ENCODE results near the gene MTHFR.

MTHFR gene

GRCh38 chr1:11851180-11851579 is 45.4 kb upstream of the MTHFR start (continued):
- TF ChIP-seq REST (tag by site-specific recombination; IDR thresholded peaks at IDR 0.05) (no peak), ZBTB44 (tag by site-specific recombination; IDR thresholded peaks at IDR 0.05) (no peak), SCRT1 (tag by site-specific recombination; IDR thresholded peaks at IDR 0.05; ENCODE audit: borderline replicate concordance) (no peak), ZSCAN16 (tag by site-specific recombination; IDR thresholded peaks at IDR 0.05) (no peak), ZNF518A (tag by site-specific recombination; conservative IDR thresholded peaks at IDR 0.05; ENCODE audit: low read depth) (no peak), ZNF670 (tag by site-specific recombination; IDR thresholded peaks at IDR 0.05; ENCODE audit: low read depth) (no peak), SALL2 (tag by site-specific recombination; IDR thresholded peaks at IDR 0.05; ENCODE audit: borderline replicate concordance) (no peak)
- TF ChIP-seq, protein P1, sequence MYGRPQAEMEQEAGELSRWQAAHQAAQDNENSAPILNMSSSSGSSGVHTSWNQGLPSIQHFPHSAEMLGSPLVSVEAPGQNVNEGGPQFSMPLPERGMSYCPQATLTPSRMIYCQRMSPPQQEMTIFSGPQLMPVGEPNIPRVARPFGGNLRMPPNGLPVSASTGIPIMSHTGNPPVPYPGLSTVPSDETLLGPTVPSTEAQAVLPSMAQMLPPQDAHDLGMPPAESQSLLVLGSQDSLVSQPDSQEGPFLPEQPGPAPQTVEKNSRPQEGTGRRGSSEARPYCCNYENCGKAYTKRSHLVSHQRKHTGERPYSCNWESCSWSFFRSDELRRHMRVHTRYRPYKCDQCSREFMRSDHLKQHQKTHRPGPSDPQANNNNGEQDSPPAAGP (tag by site-specific recombination; IDR thresholded peaks at IDR 0.05), result no peak

DNA sequence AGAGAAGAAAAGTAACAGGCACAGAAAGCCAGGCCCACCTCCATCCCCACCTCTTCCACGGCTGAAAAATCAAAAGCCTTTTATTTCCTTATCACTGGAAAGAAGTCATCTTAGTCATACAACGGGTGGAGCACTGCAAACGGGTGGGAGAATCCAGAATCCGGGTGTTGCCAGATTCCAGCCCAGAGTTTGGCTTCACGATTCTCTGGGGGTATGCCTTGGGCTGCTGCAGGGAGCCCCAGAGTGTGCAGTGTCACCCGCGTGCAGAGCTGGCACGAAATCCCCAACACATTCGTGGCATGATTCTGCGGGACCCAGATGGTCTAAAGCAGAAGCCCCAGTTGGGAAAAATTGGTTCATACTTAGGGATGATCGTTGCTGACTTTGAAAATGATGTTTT is 44.4 kb upstream of the MTHFR start:
- H3K9me3 ChIP-seq (ENCODE audit: control insufficient read depth, insufficient read depth, low read depth, low read length), result no peaks in the 10 kb centered on the region
- TF ChIP-seq, protein P2, sequence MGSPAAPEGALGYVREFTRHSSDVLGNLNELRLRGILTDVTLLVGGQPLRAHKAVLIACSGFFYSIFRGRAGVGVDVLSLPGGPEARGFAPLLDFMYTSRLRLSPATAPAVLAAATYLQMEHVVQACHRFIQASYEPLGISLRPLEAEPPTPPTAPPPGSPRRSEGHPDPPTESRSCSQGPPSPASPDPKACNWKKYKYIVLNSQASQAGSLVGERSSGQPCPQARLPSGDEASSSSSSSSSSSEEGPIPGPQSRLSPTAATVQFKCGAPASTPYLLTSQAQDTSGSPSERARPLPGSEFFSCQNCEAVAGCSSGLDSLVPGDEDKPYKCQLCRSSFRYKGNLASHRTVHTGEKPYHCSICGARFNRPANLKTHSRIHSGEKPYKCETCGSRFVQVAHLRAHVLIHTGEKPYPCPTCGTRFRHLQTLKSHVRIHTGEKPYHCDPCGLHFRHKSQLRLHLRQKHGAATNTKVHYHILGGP (tag by site-specific recombination; IDR thresholded peaks at IDR 0.05), result no peak
- TF ChIP-seq EGR2 (tag by site-specific recombination; IDR thresholded peaks at IDR 0.05; ENCODE audit: low read depth), result 0 out of 2 replicates have a peak, but pooled peaks have one; percentile 4
- H3K36me3 ChIP-seq (ENCODE audit: control insufficient read depth in 2 of 2, insufficient read depth in 1 of 2, low read length in 2 of 2), result peaks cover 0 to 12% of the 10 kb centered on the region in 2 experiments; a peak in 1 of 3 replicates
- H3K4me3 ChIP-seq (ENCODE audit: low read depth, low read length), result no peak overlapping the region
- ChIA-PET POLR2A (no interaction called here), CTCF (interaction anchor here (0.6 to 1.1 kb wide), 2 partner anchors 12 to 164 kb away, joined by 3 read pairs; no protein-coding TSS in a partner anchor)
- H3K27ac ChIP-seq (ENCODE audit: extremely low read depth, low read depth, low read length), result no peak overlapping the region
- H3K4me1 ChIP-seq (ENCODE audit: control insufficient read depth, insufficient read depth, low read length), result no peaks in the 10 kb centered on the region

Data from HEK293 (cell line).